Thyroid gland (tissue), 4 donors: ENCODE results near the gene SETD1B. TPM values are rescaled to one million over a fixed set of nuclear protein-coding genes. Genes with fewer than 3 reads are reported as not detected.

Source experiments
- DNase-seq, 2 donors: peaks; one replicate each; pipeline ENCODE4 v3.0.0-alpha.2; 2019
- H3K27ac ChIP-seq, 3 donors: fragments of 200-600 bp; sonication (generic); 1 replicate in 2 of 3; 2 replicates in 1 of 3; pipeline ENCODE4 v1.5.1; 2016 to 2019; ENCODE audit warnings: mild to moderate bottlenecking in 1 of 3, moderate library complexity in 1 of 3
- H3K27me3 ChIP-seq: fragments of 200-600 bp; sonication (generic); one replicate; pipeline ENCODE4 v1.5.1; 2019
- H3K36me3 ChIP-seq, 2 donors: fragments of 200-600 bp; sonication (generic); one replicate each; pipeline ENCODE4 v1.5.1; 2016 to 2019
- H3K4me1 ChIP-seq, 2 donors: fragments of 200-600 bp; sonication (generic); one replicate each; pipeline ENCODE4 v1.5.1; 2017 to 2019
- H3K4me3 ChIP-seq, 3 donors: fragments of 200-600 bp; sonication (generic); replicated peaks in 1 of 3; 1 replicate in 2 of 3; 2 replicates in 1 of 3; pipeline ENCODE4 v1.5.1; 2016; ENCODE audit warnings: mild to moderate bottlenecking in 1 of 3
- H3K9me3 ChIP-seq: fragments of 200-600 bp; sonication (generic); one replicate; pipeline ENCODE4 v1.5.1; 2017
- POLR2A ChIP-seq, 2 donors: fragments of 450-650 bp; IDR thresholded peaks; one replicate each; pipeline ENCODE4 v1.6.1; 2017; ENCODE audit warnings: antibody characterized with exemption in 2 of 2, mild to moderate bottlenecking in 2 of 2, moderate library complexity in 1 of 2
- WGBS, 2 donors: methylation state at CpG; one replicate each; pipeline ENCODE4 v1.1.5; 2017; 5-methylcytosine and 5-hydroxymethylcytosine counted together
- intact Hi-C: fragments of 100-400 bp; cut with DNase I; formaldehyde crosslinking; loops from one replicate; pipeline ENCODE4 v1.15.1; 2023
- total RNA-seq, 4 donors: library from RNA; depleted of rRNA; stranded (reverse); fragments of >200 nt; gene quantifications; one replicate each; pipeline ENCODE4 v1.2.3, GENCODE V29; 2016
- TF ChIP-seq, protein P1 (sequence below), 6 experiments: fragments of 200-600 bp in 3 of 6; fragments of 450-650 bp in 3 of 6; sonication (generic) in 3 of 6; IDR thresholded peaks; one replicate each; pipeline ENCODE4 v1.5.1; 2016 to 2019; ENCODE audit warnings: antibody characterized with exemption in 6 of 6, mild to moderate bottlenecking in 2 of 6, inconsistent platforms in 1 of 6, moderate library complexity in 1 of 6

Gene SETD1B
- total RNA-seq, 4 donors from 2014 or later: 7.3 to 16.5 (median 11.7) TPM

DNA sequence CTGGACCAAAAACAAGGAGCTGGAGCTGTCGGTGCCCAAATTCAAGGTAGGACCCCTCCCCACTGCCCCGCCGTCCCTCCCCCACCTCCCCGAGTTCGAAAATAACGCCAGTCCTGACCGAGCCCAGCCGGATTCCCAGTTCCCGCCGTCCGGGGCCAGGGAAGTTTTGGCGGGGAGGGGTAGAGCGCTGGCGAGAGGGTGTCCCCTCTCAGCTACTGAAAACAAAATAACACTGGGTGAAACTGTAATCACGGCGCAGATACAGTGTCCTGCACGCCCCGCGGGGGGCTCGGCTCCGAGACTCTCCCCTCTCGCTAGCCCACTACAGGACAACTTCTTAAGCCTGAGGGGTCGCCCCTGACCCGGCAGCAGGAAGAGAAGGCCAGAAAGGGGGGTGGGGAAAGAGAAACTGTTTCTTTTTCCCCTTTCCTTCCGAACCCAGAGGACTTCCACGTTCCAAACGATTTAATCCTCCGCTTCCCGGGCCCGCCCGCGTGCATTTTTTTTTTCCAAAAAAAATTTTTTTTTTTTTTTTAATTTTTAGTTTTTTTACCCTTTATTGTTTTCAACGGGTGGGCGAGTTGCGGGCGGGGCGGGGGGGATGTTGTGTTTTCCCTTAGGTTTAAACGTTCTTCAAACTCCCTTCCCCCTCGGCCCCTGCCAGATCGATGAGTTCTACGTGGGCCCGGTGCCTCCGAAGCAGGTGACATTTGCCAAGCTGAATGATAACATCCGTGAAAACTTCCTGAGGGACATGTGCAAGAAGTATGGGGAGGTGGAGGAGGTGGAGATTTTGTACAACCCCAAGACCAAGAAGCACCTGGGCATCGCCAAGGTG lies 1.6 kb downstream of the SETD1B start:
- H3K27me3 ChIP-seq: no peaks in the 10 kb centered on the region
- H3K9me3 ChIP-seq: no peaks in the 10 kb centered on the region
- intact Hi-C loops: no loop called here
- WGBS, 2 donors: 2 to 5% methylated on average over 41 to 42 of the region's 45 CpGs
- peaks cover 23 to 37% of the 10 kb centered on the region in 2 donors for H3K4me1 ChIP-seq
- H3K36me3 ChIP-seq: peaks cover 21 to 26% of the 10 kb centered on the region in 2 donors
- H3K4me3 ChIP-seq: peak overlapping the region; percentile 48 to 89 (median 62)
- H3K27ac ChIP-seq: peak overlapping the region; percentile 75 to 100 (median 85)
- TF ChIP-seq, protein P1, sequence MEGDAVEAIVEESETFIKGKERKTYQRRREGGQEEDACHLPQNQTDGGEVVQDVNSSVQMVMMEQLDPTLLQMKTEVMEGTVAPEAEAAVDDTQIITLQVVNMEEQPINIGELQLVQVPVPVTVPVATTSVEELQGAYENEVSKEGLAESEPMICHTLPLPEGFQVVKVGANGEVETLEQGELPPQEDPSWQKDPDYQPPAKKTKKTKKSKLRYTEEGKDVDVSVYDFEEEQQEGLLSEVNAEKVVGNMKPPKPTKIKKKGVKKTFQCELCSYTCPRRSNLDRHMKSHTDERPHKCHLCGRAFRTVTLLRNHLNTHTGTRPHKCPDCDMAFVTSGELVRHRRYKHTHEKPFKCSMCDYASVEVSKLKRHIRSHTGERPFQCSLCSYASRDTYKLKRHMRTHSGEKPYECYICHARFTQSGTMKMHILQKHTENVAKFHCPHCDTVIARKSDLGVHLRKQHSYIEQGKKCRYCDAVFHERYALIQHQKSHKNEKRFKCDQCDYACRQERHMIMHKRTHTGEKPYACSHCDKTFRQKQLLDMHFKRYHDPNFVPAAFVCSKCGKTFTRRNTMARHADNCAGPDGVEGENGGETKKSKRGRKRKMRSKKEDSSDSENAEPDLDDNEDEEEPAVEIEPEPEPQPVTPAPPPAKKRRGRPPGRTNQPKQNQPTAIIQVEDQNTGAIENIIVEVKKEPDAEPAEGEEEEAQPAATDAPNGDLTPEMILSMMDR (IDR thresholded peaks at IDR 0.05): no peak
- no peak for TF ChIP-seq POLR2A (IDR thresholded peaks at IDR 0.05)
- DNase-seq: no peak

DNA sequence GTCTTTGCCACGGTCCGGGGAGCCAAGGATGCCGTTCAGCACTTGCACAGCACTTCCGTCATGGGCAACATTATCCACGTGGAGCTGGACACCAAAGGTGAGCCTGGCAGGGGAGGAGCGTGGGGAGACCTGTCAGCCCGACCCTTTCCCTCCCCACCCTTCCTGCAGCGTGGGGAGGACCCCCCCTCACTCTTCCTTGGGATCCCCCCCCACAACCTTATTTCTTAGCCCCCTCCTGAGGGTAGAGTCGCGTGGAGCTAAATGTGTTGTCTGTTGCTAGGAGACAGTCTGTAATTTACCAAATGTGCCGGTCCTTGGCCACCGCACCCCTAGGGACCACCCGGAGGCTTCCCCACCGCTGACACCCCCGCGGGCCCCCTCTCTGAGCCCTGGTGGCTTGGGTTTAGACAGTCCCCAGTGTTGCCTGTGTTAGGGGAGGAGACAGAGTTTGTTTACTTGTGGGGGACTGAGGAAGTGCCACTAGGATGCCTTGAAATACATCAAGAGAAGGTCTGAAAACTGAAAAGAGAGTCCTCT lies 2.3 kb downstream of the SETD1B start:
- Histone ChIP-seq H3K27me3 (no peaks in the 10 kb centered on the region), H3K36me3 (peaks cover 25 to 32% of the 10 kb centered on the region in 2 donors), H3K27ac (peak overlapping the region in 2 of 3 donors; percentile 43 to 75), H3K9me3 (no peaks in the 10 kb centered on the region), H3K4me1 (peaks cover 29 to 40% of the 10 kb centered on the region in 2 donors), H3K4me3 (peak overlapping the region in 2 of 3 donors; percentile 9 to 89)
- intact Hi-C loops: no loop called here
- no peak for DNase-seq
- TF ChIP-seq POLR2A (IDR thresholded peaks at IDR 0.05): no peak
- TF ChIP-seq, protein P1 (IDR thresholded peaks at IDR 0.05): no peak
- 6 to 9% methylated on average over 15 to 16 of the region's 16 CpGs for WGBS, 2 donors

DNA sequence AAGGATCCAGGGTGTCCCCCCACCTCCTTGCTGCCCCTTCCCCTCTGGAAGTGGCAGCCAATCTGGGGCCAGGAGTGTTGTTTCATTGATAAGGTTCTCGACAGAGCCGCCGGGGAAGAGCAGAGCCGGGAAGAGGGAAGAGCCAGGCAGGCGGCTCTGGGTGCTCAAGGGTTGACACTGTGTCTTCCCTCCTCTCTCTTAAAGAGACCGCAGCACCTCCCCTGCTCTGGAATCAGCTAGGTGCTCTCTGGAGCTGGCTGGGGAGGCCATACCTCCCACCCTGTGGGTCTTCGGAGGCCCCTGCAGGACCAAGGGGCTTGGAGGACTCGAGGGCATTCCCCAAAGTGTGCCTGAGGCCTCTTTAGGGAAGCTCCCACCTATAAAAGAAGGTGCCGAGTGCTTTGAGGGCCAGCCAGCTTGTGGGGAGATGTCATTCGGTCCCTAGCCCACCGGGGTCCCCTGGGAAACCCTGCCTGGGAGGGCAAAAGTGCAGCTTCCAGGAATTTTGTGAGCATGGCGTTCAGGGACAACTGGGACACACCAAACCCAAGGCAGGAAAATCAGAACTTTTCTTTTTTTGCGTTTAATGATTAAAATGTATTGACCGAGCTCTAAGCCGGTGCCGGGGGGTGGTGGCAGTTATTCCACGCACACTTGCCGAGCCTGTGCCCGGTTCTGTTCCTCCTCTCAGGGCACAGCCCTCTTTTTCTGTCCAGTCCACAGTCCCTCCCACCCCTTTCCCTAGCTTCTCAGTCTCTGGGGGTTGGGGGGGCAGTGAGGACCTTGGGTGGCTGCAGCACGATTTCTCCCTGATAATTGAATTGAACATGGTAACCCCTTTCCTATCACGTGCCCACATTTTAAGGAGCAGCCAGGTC lies 3.0 kb downstream of the SETD1B start:
- peaks cover 25 to 32% of the 10 kb centered on the region in 2 donors for H3K36me3 ChIP-seq
- H3K9me3 ChIP-seq: no peaks in the 10 kb centered on the region
- H3K27ac ChIP-seq: peak overlapping the region; percentile 5 to 75 (median 43)
- intact Hi-C loops: no loop called here
- H3K27me3 ChIP-seq: no peaks in the 10 kb centered on the region
- WGBS, 2 donors: 43 to 53% methylated on average over 14 to 19 of the region's 21 CpGs
- H3K4me3 ChIP-seq: peak overlapping the region in 2 of 3 donors; percentile 9 to 89
- DNase-seq: no peak
- H3K4me1 ChIP-seq: peaks cover 37 to 40% of the 10 kb centered on the region in 2 donors
- TF ChIP-seq, protein P1 (IDR thresholded peaks at IDR 0.05): no peak
- no peak for TF ChIP-seq POLR2A (IDR thresholded peaks at IDR 0.05)

DNA sequence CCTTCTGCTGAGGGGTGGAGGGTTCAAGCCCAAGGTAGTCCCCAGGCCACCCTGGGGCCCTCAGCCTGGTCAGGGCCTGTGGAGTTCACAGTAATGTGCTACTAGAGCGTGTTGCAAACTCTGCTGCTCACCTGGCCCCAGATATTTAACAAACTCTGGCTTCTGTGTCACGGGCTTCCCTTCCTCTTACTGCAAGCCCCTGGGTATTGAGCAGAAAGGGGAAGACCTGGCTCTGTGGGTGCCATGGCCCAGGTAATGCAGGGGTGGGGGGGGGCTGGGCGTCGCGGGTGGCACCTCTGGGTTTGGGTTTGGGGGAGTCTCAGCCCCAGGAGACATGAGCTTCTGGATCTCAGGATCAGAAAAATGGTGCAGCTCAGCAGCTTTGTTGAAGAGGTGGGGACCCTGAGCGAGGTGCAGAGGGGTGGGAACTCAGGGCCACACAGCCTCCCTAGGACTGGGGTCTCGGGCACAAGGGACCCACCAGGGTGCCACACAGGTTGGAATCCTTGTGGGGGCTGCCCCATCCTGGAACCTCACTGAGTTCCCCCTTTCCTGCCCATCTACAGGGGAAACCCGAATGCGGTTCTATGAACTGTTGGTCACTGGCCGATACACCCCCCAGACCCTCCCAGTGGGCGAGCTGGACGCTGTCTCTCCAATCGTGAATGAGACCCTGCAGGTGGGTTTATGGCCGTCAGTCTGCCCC lies 4.0 kb downstream of the SETD1B start:
- peaks cover 34 to 44% of the 10 kb centered on the region in 2 donors for H3K4me1 ChIP-seq
- 81 to 93% methylated on average over 9 to 12 of the region's 14 CpGs for WGBS, 2 donors
- H3K9me3 ChIP-seq: no peaks in the 10 kb centered on the region
- peaks cover 25 to 32% of the 10 kb centered on the region in 2 donors for H3K36me3 ChIP-seq
- TF ChIP-seq POLR2A (IDR thresholded peaks at IDR 0.05): no peak
- TF ChIP-seq, protein P1 (IDR thresholded peaks at IDR 0.05): no peak
- H3K27ac ChIP-seq: peak overlapping the region in 1 of 3 donors; percentile 23
- no peak for DNase-seq
- no peaks in the 10 kb centered on the region for H3K27me3 ChIP-seq
- intact Hi-C loops: no loop called here
- no peak overlapping the region for H3K4me3 ChIP-seq
